ENCODE measurements around the gene MRAS.

Gene MRAS

DNA sequence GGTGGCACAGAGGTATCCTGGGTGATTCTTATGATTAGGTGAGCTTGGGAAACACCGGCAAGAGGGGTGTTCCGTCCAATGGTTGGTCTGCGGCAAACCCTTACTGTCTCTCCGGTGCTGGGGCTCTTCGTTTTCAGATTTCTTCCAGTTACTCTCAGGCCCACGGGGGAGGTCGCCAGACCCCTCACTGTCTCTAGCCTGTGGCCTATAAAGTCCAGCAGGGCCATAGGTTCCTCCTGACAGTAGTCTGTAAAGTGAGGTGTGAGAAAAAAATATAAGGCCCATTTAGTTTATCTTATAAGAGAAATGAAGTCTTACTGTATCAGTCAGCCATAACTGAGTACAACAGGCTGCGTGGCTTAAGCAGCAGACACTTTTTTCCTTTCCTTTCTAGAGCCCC lies 87.5 kb downstream of the MRAS start:
- H3K4me3 ChIP-seq (ENCODE audit: low read depth, low read length) = no peak overlapping the region
- TF ChIP-seq, protein P1, sequence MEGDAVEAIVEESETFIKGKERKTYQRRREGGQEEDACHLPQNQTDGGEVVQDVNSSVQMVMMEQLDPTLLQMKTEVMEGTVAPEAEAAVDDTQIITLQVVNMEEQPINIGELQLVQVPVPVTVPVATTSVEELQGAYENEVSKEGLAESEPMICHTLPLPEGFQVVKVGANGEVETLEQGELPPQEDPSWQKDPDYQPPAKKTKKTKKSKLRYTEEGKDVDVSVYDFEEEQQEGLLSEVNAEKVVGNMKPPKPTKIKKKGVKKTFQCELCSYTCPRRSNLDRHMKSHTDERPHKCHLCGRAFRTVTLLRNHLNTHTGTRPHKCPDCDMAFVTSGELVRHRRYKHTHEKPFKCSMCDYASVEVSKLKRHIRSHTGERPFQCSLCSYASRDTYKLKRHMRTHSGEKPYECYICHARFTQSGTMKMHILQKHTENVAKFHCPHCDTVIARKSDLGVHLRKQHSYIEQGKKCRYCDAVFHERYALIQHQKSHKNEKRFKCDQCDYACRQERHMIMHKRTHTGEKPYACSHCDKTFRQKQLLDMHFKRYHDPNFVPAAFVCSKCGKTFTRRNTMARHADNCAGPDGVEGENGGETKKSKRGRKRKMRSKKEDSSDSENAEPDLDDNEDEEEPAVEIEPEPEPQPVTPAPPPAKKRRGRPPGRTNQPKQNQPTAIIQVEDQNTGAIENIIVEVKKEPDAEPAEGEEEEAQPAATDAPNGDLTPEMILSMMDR (IDR thresholded peaks at IDR 0.05; ENCODE audit: low read depth, low read length, missing control alignments) = no peak
- DNase-seq (ENCODE audit: low read depth) = no peak

DNA sequence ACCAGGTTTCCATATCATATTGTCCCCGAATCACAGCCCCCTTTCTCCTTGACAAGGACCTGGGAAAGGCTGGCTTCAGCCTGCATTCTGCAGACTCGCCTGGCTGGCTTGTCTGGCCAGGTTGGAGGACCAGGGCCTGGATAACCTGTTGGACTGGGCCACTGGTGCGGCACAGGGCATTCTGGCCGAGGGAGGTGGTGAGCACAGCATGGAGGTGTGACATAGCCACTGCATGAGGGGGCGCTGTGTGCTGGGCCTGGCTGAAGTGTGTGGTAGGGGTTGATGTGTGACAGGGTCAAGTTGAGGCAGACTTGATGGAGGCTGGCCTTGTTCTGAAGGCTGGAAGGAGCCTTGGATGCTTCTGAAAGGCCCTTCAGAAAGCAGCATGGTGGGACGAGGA lies 88.9 kb downstream of the MRAS start:
- no peak for DNase-seq (ENCODE audit: low read depth)
- TF ChIP-seq, protein P1 (IDR thresholded peaks at IDR 0.05; ENCODE audit: low read depth, low read length, missing control alignments) = no peak
- no peak overlapping the region for H3K4me3 ChIP-seq (ENCODE audit: low read depth, low read length)

DNA sequence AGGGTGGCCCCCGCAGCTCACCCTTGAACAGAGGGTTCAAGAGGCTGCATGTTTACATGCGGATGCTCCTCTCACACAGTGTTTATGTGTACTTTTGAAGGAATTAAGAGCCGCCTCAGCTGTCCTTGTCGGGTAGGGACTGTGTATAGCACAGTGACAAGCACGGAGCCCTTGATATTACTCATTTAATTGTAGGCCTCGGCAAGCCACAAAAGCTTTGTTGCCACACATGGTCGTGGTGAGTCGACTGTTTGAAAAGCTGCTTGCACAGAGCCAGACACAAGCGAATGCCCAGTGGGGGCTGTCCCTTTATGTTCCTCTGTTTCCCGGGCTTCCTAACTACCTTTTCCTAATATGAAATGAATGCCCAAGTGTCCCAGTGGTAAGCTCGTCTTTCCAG lies 90.5 kb downstream of the MRAS start:
- no peak for DNase-seq (ENCODE audit: low read depth)
- TF ChIP-seq, protein P1 (IDR thresholded peaks at IDR 0.05; ENCODE audit: low read depth, low read length, missing control alignments) = no peak
- H3K4me3 ChIP-seq (ENCODE audit: low read depth, low read length) = no peak overlapping the region

DNA sequence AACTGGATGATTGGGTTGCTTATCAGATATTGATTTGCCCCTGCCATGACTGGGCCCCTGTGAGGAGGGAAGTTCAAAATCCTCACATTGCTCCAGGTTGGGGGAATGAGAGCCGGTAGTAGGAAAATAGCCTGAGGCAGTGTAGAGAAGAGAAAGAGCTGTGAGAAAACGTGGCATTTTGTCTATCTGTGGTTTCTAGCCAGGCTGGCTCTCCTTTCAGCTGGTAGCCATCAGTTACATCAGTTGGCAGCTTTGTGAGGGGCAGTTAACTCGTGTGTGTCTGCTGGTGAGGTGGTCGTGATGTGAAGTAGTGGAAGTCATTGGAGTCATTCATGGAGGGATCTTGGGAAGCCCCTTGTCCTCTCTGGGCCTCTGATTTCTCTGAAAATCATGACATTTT lies 91.3 kb downstream of the MRAS start:
- no peak overlapping the region for H3K4me3 ChIP-seq (ENCODE audit: low read depth, low read length)
- TF ChIP-seq, protein P1 (IDR thresholded peaks at IDR 0.05; ENCODE audit: low read depth, low read length, missing control alignments) = no peak
- no peak for DNase-seq (ENCODE audit: low read depth)

DNA sequence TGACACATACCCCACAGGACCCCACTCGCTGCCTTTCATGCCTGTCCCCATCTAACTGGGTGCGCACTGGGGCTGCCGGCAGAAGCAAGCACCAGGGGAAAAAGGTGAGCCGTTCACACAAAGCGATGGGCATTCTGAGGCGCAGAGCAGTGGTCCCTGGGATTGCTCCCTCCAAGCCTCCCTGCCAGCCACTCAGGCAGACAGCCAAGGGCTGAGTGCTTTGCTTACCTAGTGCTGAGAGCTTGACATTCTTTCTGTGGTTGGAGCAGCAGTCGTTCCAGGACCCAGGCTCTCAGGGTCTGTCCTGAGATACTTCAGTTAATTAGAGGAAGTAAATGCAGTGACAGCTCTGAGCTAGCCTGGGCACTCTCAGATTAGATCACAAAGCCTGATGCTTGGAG lies 91.7 kb downstream of the MRAS start:
- TF ChIP-seq, protein P1 (IDR thresholded peaks at IDR 0.05; ENCODE audit: low read depth, low read length, missing control alignments) = no peak
- no peak overlapping the region for H3K4me3 ChIP-seq (ENCODE audit: low read depth, low read length)
- DNase-seq (ENCODE audit: low read depth) = no peak

DNA sequence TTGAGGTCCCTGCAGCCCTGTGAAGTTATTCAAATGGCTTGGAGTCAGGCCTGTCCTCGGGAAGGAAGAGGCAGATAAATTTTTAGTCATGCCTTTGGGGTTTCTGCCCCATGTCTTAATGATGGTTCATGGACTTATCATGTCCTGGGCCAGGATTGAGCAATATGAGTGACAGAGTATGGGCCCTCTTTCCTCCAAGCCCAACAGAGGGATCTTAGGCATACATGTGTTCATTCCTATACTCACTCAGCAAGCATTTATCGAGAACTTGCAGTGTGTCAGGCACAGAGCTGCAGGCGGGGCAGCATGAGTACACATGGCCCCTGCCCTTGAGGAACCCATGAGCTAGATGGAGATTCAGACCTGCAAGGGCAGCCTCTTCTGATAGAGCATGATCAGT lies 92.2 kb downstream of the MRAS start:
- TF ChIP-seq, protein P1 (IDR thresholded peaks at IDR 0.05; ENCODE audit: low read depth, low read length, missing control alignments) = no peak
- DNase-seq (ENCODE audit: low read depth) = no peak
- no peak overlapping the region for H3K4me3 ChIP-seq (ENCODE audit: low read depth, low read length)

DNA sequence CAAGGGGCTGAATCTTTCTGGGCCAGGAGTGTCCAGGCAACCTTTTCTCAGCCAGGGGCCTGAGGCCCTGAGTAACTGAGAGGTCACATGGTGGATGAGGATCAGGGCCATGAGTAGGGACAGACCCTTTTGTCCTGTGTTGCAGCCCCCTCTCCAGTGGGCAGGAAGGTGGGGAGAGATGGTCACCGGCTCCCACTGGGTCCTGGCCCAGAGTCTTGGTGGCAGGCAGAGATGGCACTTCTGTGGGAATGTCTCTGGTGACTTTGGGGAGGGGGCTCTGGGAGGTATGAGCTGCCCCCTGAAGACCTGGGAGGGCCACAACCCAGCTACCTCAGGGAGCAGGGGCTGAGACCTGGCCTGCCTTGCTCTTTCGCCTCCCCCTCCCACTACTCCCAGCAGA lies 92.9 kb downstream of the MRAS start:
- H3K4me3 ChIP-seq (ENCODE audit: low read depth, low read length) = no peak overlapping the region
- TF ChIP-seq, protein P1 (IDR thresholded peaks at IDR 0.05; ENCODE audit: low read depth, low read length, missing control alignments) = no peak
- DNase-seq (ENCODE audit: low read depth) = no peak
